ENCODE measurements around the gene NKX2-2. TPM values are rescaled to one million over a fixed set of nuclear protein-coding genes. Genes with fewer than 3 reads are reported as not detected.

Gene NKX2-2
- total RNA-seq, 1 donor from 2014 or later = not detected

DNA sequence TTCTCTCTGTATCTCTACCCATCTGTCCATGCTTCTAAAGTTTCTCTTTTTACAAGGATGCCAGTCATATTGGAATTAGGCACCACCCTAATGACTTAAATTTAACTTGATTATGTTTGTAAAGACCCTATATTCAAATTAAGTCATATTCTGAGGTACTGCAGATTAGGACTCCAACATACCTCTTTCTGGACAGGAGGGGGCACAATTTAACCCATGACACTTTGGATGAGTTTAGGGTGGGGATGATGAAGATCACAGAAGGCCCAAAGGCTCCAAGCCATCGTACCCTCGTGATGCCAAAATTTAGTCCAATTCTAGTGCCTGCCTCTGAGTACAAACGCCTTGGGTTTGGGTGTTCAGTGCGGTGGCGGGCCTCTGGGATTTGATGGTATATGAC is 15.0 kb upstream of the NKX2-2 start:
- H3K4me3 ChIP-seq = no peak overlapping the region
- no peaks in the 10 kb centered on the region for H3K4me1 ChIP-seq
- DNase-seq (ENCODE audit: extremely low spot score in 2 of 2) = no peak
- no peak overlapping the region for H3K27ac ChIP-seq
- intact Hi-C loops (cut with DNase I) = no loop called here
- no peak for TF ChIP-seq POLR2A (IDR thresholded peaks at IDR 0.05)
- TF ChIP-seq, protein P1, sequence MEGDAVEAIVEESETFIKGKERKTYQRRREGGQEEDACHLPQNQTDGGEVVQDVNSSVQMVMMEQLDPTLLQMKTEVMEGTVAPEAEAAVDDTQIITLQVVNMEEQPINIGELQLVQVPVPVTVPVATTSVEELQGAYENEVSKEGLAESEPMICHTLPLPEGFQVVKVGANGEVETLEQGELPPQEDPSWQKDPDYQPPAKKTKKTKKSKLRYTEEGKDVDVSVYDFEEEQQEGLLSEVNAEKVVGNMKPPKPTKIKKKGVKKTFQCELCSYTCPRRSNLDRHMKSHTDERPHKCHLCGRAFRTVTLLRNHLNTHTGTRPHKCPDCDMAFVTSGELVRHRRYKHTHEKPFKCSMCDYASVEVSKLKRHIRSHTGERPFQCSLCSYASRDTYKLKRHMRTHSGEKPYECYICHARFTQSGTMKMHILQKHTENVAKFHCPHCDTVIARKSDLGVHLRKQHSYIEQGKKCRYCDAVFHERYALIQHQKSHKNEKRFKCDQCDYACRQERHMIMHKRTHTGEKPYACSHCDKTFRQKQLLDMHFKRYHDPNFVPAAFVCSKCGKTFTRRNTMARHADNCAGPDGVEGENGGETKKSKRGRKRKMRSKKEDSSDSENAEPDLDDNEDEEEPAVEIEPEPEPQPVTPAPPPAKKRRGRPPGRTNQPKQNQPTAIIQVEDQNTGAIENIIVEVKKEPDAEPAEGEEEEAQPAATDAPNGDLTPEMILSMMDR (IDR thresholded peaks at IDR 0.05) = no peak
- no peak for TF ChIP-seq POLR2AphosphoS5 (IDR thresholded peaks at IDR 0.05; ENCODE audit: insufficient read depth in 1 of 2, low read depth in 1 of 2)
- H3K9me3 ChIP-seq = no peaks in the 10 kb centered on the region
- H3K36me3 ChIP-seq = no peaks in the 10 kb centered on the region
- no peaks in the 10 kb centered on the region for H3K27me3 ChIP-seq

DNA sequence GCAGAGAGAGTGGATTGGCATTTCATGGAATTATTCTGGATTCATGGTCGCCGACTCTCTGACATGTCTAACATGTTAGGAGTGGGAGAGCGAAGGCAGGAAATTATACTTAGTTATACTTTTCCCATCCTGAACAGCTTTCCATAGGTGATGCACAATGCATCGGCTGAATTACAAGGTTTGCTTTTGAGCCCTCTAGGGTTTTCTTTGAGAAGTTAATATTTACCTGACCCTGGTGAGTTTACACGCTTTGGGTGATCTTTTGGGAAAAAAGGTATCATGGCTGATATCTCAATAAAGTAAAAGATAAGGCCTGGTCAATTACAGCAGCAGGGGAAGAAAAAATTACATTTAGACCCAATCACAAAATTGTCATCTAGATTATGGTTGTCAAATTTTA is 14.0 kb upstream of the NKX2-2 start:
- intact Hi-C loops (cut with DNase I) = no loop called here
- no peak for DNase-seq (ENCODE audit: extremely low spot score in 2 of 2)
- H3K4me3 ChIP-seq = no peak overlapping the region
- H3K36me3 ChIP-seq = no peaks in the 10 kb centered on the region
- H3K4me1 ChIP-seq = no peaks in the 10 kb centered on the region
- H3K27me3 ChIP-seq = no peaks in the 10 kb centered on the region
- H3K27ac ChIP-seq = no peak overlapping the region
- TF ChIP-seq POLR2A (IDR thresholded peaks at IDR 0.05) = no peak
- TF ChIP-seq, protein P1 (IDR thresholded peaks at IDR 0.05) = no peak
- TF ChIP-seq POLR2AphosphoS5 (IDR thresholded peaks at IDR 0.05; ENCODE audit: insufficient read depth in 1 of 2, low read depth in 1 of 2) = no peak
- no peaks in the 10 kb centered on the region for H3K9me3 ChIP-seq

DNA sequence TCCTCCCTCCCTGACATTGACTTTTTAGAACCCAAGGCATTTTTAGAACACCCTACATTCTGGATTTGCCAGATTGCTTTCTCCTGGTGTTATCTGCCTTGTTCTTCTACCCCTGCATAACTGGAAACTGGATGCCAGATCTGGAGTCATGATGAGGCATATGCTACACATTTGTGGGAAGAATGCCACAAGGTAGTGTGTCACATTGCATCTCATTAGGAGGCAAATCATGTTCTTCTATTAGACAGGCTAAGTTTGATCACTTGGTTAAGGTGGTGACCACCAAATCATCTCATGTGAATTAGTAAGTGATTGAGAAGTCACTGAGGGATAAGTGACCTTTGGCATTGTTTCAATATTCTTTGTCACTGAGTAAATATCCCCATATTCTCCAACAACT is 12.9 kb upstream of the NKX2-2 start:
- Histone ChIP-seq H3K36me3 (no peaks in the 10 kb centered on the region), H3K27me3 (no peaks in the 10 kb centered on the region), H3K9me3 (no peaks in the 10 kb centered on the region), H3K27ac (no peak overlapping the region), H3K4me3 (no peak overlapping the region), H3K4me1 (no peaks in the 10 kb centered on the region)
- intact Hi-C loops (cut with DNase I) = no loop called here
- TF ChIP-seq, protein P1 (IDR thresholded peaks at IDR 0.05) = no peak
- no peak for TF ChIP-seq POLR2AphosphoS5 (IDR thresholded peaks at IDR 0.05; ENCODE audit: insufficient read depth in 1 of 2, low read depth in 1 of 2)
- no peak for TF ChIP-seq POLR2A (IDR thresholded peaks at IDR 0.05)
- DNase-seq (ENCODE audit: extremely low spot score in 2 of 2) = no peak

DNA sequence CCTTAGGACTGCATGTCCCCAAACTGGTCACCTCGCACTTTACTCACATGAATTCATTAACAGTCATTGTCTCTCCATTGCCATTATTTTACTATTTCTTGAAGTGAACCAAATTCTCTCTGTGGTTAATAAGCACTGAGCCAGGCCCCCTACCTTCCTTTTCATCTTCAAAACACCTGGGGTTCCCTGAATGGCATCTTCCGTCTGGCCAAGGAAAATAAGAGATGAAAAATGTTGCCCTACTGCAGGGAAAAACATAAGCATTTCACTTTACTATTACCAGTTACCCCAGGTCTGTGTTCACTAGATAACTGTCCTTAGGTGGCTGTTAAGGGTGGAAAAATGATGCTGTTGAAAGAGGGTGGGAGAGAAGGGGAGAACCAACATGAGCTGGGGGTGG is 10.0 kb upstream of the NKX2-2 start:
- no peak for DNase-seq (ENCODE audit: extremely low spot score in 2 of 2)
- Histone ChIP-seq H3K4me3 (no peak overlapping the region), H3K36me3 (no peaks in the 10 kb centered on the region), H3K4me1 (no peaks in the 10 kb centered on the region), H3K9me3 (no peaks in the 10 kb centered on the region), H3K27ac (no peak overlapping the region), H3K27me3 (no peaks in the 10 kb centered on the region)
- TF ChIP-seq, protein P1 (IDR thresholded peaks at IDR 0.05) = no peak
- TF ChIP-seq POLR2A (IDR thresholded peaks at IDR 0.05) (no peak), POLR2AphosphoS5 (IDR thresholded peaks at IDR 0.05; ENCODE audit: insufficient read depth in 1 of 2, low read depth in 1 of 2) (no peak)
- intact Hi-C loops (cut with DNase I) = no loop called here

DNA sequence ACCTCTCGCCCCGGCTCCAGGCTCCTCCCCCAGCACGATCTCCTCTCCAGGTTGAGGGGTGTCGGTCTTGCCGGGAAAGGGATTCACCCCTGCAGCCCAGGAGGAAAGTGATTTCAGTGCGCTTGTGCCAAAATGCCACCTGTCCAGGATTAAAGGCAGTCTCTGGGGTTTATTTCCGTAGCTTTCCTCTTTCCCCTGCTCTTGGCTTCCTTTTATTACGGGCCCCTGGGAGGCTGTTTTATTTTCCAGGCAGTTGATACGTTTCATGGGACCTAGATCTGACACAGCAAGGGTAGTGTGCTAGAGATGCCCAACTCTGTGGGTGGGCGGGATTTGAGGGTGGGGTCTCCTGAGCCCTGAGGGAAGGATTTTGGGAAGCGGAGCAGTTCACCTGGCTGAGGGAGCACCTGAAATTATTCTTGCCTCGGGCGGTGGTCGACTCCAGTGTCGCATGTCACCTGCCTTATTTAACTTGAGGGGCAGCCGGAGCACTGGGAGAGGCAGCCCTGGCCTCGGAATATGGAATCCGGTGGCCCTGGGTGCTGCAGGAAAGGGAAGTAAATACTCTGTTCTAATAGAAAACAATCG is 9.5 kb upstream of the NKX2-2 start:
- TF ChIP-seq POLR2A (IDR thresholded peaks at IDR 0.05) (no peak), POLR2AphosphoS5 (IDR thresholded peaks at IDR 0.05; ENCODE audit: insufficient read depth in 1 of 2, low read depth in 1 of 2) (no peak)
- TF ChIP-seq, protein P1 (IDR thresholded peaks at IDR 0.05) = no peak
- Histone ChIP-seq H3K27me3 (no peaks in the 10 kb centered on the region), H3K4me1 (no peaks in the 10 kb centered on the region), H3K4me3 (no peak overlapping the region), H3K36me3 (no peaks in the 10 kb centered on the region), H3K9me3 (no peaks in the 10 kb centered on the region), H3K27ac (no peak overlapping the region)
- no peak for DNase-seq (ENCODE audit: extremely low spot score in 2 of 2)
- intact Hi-C loops (cut with DNase I) = no loop called here

Measured in vagina (tissue), 2 donors.